Measurements from ENCODE around the gene RNF157. TPM values are rescaled to one million over a fixed set of nuclear protein-coding genes. Genes with fewer than 3 reads are reported as not detected.

The RNF157 gene
- total and polyA plus RNA-seq, 8 donors: 0.95 to 41.4 (median 4.5) TPM

DNA sequence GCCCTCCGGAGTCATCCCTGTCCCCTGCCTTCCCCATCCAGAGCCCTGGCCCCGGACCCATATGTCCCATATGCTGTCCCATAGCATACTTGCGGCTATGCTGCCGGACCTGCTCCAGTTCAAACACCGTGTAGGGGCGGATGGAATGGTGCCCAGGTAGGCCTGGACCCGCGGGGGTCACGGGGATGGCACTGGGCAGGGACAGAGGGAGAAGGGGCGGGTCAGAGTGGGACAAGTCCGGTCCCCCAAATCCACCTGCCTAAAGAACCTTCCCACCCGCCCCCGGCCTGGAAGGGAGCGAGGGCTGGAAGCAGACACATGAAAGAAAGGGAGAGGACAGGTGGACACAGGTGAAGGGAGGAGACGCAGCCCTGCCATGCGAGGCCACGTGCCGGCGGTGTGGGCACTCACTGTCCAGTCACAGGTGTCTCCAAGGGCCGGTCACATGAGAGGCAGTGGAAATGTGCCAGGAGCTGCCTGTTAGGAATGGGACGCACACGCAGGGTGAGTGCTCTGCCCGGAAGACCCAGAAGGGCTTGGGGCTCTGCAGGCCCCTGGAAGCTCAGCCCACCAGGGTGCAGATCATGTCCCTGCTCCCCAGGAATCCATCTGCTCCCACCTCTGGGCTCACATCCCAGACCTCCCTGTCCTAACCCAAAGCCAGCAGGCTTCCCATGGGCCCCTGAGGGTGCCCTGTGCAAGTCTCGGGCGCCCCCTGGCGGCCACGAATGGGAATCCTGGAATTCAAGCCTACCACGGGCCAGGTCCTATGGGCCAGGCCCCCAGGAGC lies 38.9 kb upstream of the RNF157 start:
- TF ChIP-seq, protein P1, sequence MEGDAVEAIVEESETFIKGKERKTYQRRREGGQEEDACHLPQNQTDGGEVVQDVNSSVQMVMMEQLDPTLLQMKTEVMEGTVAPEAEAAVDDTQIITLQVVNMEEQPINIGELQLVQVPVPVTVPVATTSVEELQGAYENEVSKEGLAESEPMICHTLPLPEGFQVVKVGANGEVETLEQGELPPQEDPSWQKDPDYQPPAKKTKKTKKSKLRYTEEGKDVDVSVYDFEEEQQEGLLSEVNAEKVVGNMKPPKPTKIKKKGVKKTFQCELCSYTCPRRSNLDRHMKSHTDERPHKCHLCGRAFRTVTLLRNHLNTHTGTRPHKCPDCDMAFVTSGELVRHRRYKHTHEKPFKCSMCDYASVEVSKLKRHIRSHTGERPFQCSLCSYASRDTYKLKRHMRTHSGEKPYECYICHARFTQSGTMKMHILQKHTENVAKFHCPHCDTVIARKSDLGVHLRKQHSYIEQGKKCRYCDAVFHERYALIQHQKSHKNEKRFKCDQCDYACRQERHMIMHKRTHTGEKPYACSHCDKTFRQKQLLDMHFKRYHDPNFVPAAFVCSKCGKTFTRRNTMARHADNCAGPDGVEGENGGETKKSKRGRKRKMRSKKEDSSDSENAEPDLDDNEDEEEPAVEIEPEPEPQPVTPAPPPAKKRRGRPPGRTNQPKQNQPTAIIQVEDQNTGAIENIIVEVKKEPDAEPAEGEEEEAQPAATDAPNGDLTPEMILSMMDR (IDR thresholded peaks at IDR 0.05): peak in 6 of 7 experiments; percentile 80 to 99 (median 94)
- TF ChIP-seq EP300 (IDR thresholded peaks at IDR 0.05) (no peak), POLR2AphosphoS5 (IDR thresholded peaks at IDR 0.05) (peak in 1 of 3 donors; percentile 61), POLR2A (IDR thresholded peaks at IDR 0.05) (no peak)
- H3K4me1 ChIP-seq: peaks cover 8 to 20% (median 15%) of the 10 kb centered on the region in 4 donors
- WGBS, 5 donors: 33 to 48% (median 43%) methylated on average over 27 to 28 of the region's 28 CpGs
- H3K27ac ChIP-seq: no peak overlapping the region
- no peaks in the 10 kb centered on the region for H3K36me3 ChIP-seq
- intact Hi-C loops (cut with DNase I; ENCODE audit: low total_unique reads): loop anchor here (5.0 kb wide), 1 partner anchor 157 kb away; no protein-coding TSS in a partner anchor
- no peak overlapping the region for H3K4me3 ChIP-seq
- DNase-seq: peak; percentile 92 to 95
- no peaks in the 10 kb centered on the region for H3K9me3 ChIP-seq
- no peaks in the 10 kb centered on the region for H3K27me3 ChIP-seq

DNA sequence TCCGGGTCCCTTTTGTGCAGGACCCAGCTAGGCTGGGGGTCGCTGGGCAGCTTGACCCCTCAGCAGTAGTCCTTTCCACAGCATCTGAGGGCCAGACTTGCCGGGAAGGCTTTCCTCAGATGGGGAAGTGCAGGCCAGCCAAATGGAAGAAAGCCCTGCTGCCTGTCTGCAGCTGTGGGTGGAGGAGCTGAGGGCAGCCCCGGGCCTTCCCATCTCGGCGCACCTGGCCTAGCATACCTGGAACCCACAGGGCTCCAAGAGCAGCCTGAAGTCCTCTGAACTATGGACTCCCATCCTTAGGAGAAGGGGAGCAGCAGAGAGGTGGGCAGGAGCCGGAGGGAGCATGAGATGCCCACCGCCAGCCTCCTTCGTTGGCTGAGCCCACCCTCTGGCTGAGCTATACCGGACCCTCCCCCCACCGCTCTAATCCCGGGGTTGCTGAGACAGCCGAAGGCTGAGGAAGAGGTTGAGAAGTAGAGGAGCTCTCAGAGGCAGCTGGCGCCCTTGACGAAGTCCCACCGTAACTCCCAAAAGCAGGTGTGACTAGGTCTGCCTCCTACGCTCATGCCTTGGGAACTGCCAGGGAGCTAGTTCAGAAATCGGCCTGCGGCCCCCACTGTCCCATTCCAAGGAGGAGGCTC lies 38.1 kb upstream of the RNF157 start:
- H3K36me3 ChIP-seq: no peaks in the 10 kb centered on the region
- TF ChIP-seq POLR2A (IDR thresholded peaks at IDR 0.05) (no peak), EP300 (IDR thresholded peaks at IDR 0.05) (no peak), POLR2AphosphoS5 (IDR thresholded peaks at IDR 0.05) (no peak)
- TF ChIP-seq, protein P1 (IDR thresholded peaks at IDR 0.05): no peak
- 81 to 92% (median 84%) methylated on average over 14 to 19 of the region's 19 CpGs for WGBS, 5 donors
- H3K9me3 ChIP-seq: no peaks in the 10 kb centered on the region
- no peak overlapping the region for H3K4me3 ChIP-seq
- no peaks in the 10 kb centered on the region for H3K27me3 ChIP-seq
- peaks cover 14 to 28% (median 22%) of the 10 kb centered on the region in 4 donors for H3K4me1 ChIP-seq
- no peak overlapping the region for H3K27ac ChIP-seq
- no peak for DNase-seq
- intact Hi-C loops (cut with DNase I; ENCODE audit: low total_unique reads): loop anchor here (5.0 kb wide), 1 partner anchor 156 kb away; no protein-coding TSS in a partner anchor

DNA sequence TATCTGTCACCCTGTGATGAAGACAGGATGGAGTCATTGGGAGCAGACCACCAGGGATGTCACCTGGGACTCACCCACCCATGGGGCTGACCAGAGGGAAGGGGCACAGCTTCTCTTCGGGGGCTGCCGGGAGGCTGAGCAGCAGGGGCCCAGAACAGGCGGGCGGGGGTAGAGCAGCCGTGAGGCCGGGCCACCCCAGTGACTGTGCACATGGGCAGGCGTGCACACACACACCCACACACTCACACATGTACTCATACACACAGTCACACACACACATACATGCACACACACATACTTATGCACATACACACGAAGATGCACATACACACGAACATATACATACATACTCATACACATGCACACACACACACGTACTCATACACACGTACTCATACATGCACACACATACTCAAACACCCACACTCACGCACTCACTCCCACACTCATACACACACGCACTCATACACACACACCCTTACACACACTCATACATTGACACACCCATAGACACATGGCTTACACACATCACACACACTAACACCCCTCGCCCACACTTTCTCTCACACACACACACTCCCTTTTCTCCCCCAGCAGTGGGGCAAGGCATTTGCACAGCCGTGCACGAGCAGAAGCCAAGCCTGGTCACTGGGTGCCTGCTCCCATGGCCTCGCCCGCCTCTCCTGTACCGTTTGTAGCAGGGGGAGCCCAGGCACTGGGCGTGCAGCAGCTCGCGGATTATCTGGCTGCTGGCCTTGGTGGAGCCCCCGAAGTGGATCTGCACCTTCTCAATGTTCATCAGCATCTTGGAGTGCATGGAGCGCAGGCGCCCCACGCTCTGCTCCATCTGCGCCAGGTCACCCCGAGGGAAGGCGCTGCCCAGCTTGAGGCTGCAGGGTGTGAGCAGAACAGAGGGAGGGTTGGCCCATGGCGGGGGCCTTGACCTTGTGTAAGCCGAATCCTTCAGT lies 37.3 kb upstream of the RNF157 start:
- TF ChIP-seq, protein P1 (IDR thresholded peaks at IDR 0.05): no peak
- TF ChIP-seq POLR2AphosphoS5 (IDR thresholded peaks at IDR 0.05) (no peak), EP300 (IDR thresholded peaks at IDR 0.05) (no peak), POLR2A (IDR thresholded peaks at IDR 0.05) (no peak)
- H3K4me3 ChIP-seq: no peak overlapping the region
- no peaks in the 10 kb centered on the region for H3K36me3 ChIP-seq
- no peak for DNase-seq
- H3K27me3 ChIP-seq: no peaks in the 10 kb centered on the region
- intact Hi-C loops (cut with DNase I; ENCODE audit: low total_unique reads): loop anchor here (5.0 kb wide), 1 partner anchor 155 kb away; no protein-coding TSS in a partner anchor
- no peaks in the 10 kb centered on the region for H3K9me3 ChIP-seq
- 88 to 91% (median 90%) methylated on average over 25 to 31 of the region's 31 CpGs for WGBS, 5 donors
- H3K27ac ChIP-seq: no peak overlapping the region
- H3K4me1 ChIP-seq: peaks cover 19 to 36% (median 29%) of the 10 kb centered on the region in 4 donors
